ENCODE results near the gene TNRC6B. TPM values are rescaled to one million over a fixed set of nuclear protein-coding genes. Genes with fewer than 3 reads are reported as not detected.

TNRC6B gene
- total RNA-seq, 1 donor from 2014 or later: 51.2 TPM

- H3K9me3 Mint-ChIP-seq (ENCODE audit: unreplicated experiment): no peaks in the 10 kb centered on the region
- H3K79me2 ChIP-seq (ENCODE audit: insufficient read depth, low read length): peaks cover 85% of the 10 kb centered on the region
- H4K20me1 ChIP-seq (ENCODE audit: insufficient read depth, low read length): peaks cover 91% of the 10 kb centered on the region
- no peak for DNase-seq (ENCODE audit: low read depth)
- TF ChIP-seq CTCF (IDR thresholded peaks at IDR 0.05; ENCODE audit: insufficient read depth, low read depth, low read length) (no peak), EZH2 (IDR thresholded peaks at IDR 0.05; ENCODE audit: insufficient read depth, low read length) (no peak)
- no peak overlapping the region for H2AFZ ChIP-seq (ENCODE audit: low read depth, low read length)
- H3K4me3 ChIP-seq (ENCODE audit: insufficient read depth, low read depth, low read length): no peak overlapping the region
- H3K9ac ChIP-seq (ENCODE audit: low read length): no peak overlapping the region
- no peak overlapping the region for H3K4me2 ChIP-seq (ENCODE audit: low read length)
- H3K4me3 Mint-ChIP-seq (ENCODE audit: unreplicated experiment): no peak overlapping the region
- H3K27me3 ChIP-seq (ENCODE audit: insufficient read depth, low read length): no peaks in the 10 kb centered on the region
- FAIRE-seq: no peak
- H3K27me3 Mint-ChIP-seq (ENCODE audit: low read depth, unreplicated experiment): no peaks in the 10 kb centered on the region
- peaks cover 3% of the 10 kb centered on the region for H3K36me3 Mint-ChIP-seq (ENCODE audit: low read depth, unreplicated experiment)
- peaks cover 33% of the 10 kb centered on the region for H3K4me1 ChIP-seq (ENCODE audit: insufficient read depth, low read length)
- no peaks in the 10 kb centered on the region for H3K9me3 ChIP-seq (ENCODE audit: insufficient read depth, low read depth, low read length)
- H3K4me1 Mint-ChIP-seq (ENCODE audit: low read depth, unreplicated experiment): peaks cover 51% of the 10 kb centered on the region
- H3K27ac ChIP-seq (ENCODE audit: low read depth, low read length): no peak overlapping the region
- no peaks in the 10 kb centered on the region for H3K36me3 ChIP-seq (ENCODE audit: insufficient read depth, low read length)
- H3K27ac Mint-ChIP-seq (ENCODE audit: unreplicated experiment): no peak overlapping the region
Measured at GRCh38 chr22:40199223-40199622, 21.5 kb downstream of the TNRC6B start.

GRCh38 chr22:40199852-40200251, 22.1 kb downstream of the TNRC6B start:
- H3K27ac ChIP-seq (ENCODE audit: low read depth, low read length): no peak overlapping the region
- FAIRE-seq: no peak

More at GRCh38 chr22:40199852-40200251, 22.1 kb downstream of the TNRC6B start:
- DNase-seq (ENCODE audit: low read depth): no peak
- Histone ChIP-seq H3K9me3 (ENCODE audit: insufficient read depth, low read depth, low read length) (no peaks in the 10 kb centered on the region), H3K4me1 (ENCODE audit: insufficient read depth, low read length) (peaks cover 37% of the 10 kb centered on the region), H3K4me2 (ENCODE audit: low read length) (no peak overlapping the region), H3K9ac (ENCODE audit: low read length) (no peak overlapping the region), H4K20me1 (ENCODE audit: insufficient read depth, low read length) (peaks cover 91% of the 10 kb centered on the region), H3K27me3 (ENCODE audit: insufficient read depth, low read length) (no peaks in the 10 kb centered on the region), H3K4me3 (ENCODE audit: insufficient read depth, low read depth, low read length) (no peak overlapping the region), H3K36me3 (ENCODE audit: insufficient read depth, low read length) (no peaks in the 10 kb centered on the region), H3K79me2 (ENCODE audit: insufficient read depth, low read length) (peaks cover 85% of the 10 kb centered on the region), H2AFZ (ENCODE audit: low read depth, low read length) (no peak overlapping the region)
- H3K4me1 Mint-ChIP-seq (ENCODE audit: low read depth, unreplicated experiment): peaks cover 50% of the 10 kb centered on the region
- TF ChIP-seq EZH2 (IDR thresholded peaks at IDR 0.05; ENCODE audit: insufficient read depth, low read length): no peak
- no peak for TF ChIP-seq CTCF (IDR thresholded peaks at IDR 0.05; ENCODE audit: insufficient read depth, low read depth, low read length)
- H3K27me3 Mint-ChIP-seq (ENCODE audit: low read depth, unreplicated experiment): no peaks in the 10 kb centered on the region
- H3K36me3 Mint-ChIP-seq (ENCODE audit: low read depth, unreplicated experiment): peaks cover 3% of the 10 kb centered on the region
- H3K9me3 Mint-ChIP-seq (ENCODE audit: unreplicated experiment): no peaks in the 10 kb centered on the region
- H3K4me3 Mint-ChIP-seq (ENCODE audit: unreplicated experiment): no peak overlapping the region
- no peak overlapping the region for H3K27ac Mint-ChIP-seq (ENCODE audit: unreplicated experiment)

Measured in astrocyte (in vitro differentiated cells and primary cell).